ENCODE measurements around the gene CRBN.

The CRBN gene

DNA sequence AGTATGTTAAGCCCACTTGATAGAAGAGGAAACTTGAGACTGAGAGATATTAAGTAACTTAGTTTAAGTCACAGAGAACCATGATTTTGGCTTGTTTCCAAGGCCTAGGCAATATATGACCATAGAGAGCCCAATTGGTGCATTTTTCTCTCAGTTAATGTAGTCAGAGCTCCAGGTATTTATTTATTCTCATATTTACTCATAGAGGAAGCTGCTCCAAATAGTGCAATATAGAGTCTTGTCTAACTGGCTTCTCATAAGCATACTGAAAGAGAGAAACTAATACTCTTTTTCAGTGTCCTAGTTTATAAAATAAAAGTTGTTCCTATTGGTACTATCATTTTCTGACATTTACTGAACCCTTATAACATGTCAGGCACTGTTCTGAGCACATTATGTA is 37.6 kb downstream of the CRBN start:
- no peaks in the 10 kb centered on the region for H3K9me3 ChIP-seq
- no peaks in the 10 kb centered on the region for H3K27me3 ChIP-seq
- no peaks in the 10 kb centered on the region for H3K4me1 ChIP-seq
- DNase-seq: no peak
- peaks cover 5% of the 10 kb centered on the region for H3K36me3 ChIP-seq
- no peak overlapping the region for H3K4me3 ChIP-seq (ENCODE audit: low read depth, low read length)
- TF ChIP-seq, protein P1, sequence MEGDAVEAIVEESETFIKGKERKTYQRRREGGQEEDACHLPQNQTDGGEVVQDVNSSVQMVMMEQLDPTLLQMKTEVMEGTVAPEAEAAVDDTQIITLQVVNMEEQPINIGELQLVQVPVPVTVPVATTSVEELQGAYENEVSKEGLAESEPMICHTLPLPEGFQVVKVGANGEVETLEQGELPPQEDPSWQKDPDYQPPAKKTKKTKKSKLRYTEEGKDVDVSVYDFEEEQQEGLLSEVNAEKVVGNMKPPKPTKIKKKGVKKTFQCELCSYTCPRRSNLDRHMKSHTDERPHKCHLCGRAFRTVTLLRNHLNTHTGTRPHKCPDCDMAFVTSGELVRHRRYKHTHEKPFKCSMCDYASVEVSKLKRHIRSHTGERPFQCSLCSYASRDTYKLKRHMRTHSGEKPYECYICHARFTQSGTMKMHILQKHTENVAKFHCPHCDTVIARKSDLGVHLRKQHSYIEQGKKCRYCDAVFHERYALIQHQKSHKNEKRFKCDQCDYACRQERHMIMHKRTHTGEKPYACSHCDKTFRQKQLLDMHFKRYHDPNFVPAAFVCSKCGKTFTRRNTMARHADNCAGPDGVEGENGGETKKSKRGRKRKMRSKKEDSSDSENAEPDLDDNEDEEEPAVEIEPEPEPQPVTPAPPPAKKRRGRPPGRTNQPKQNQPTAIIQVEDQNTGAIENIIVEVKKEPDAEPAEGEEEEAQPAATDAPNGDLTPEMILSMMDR (IDR thresholded peaks at IDR 0.05; ENCODE audit: low read depth, low read length): no peak

DNA sequence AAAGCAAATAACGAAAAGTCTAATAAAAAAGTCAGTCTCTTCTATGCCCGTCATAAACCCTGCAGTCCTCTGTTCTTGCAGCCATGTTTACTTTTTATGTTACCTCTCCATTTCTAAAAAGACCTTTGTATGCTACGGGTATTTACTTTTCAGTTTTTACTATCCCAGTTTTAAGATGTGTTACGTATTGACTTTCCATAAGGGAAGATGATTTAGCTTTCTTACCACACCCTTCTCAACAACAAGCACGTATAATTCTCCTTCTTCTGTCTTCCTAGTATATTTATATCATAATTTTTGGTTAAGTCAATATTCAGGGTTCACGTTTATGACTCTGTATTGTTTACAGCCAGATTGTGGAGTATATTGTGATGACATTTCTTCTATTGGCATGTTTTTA is 42.0 kb downstream of the CRBN start:
- DNase-seq: no peak
- Histone ChIP-seq H3K9me3 (no peaks in the 10 kb centered on the region), H3K27me3 (no peaks in the 10 kb centered on the region), H3K36me3 (peaks cover under 1% of the 10 kb centered on the region), H3K4me1 (no peaks in the 10 kb centered on the region), H3K4me3 (ENCODE audit: low read depth, low read length) (no peak overlapping the region)
- TF ChIP-seq, protein P1 (IDR thresholded peaks at IDR 0.05; ENCODE audit: low read depth, low read length): no peak

DNA sequence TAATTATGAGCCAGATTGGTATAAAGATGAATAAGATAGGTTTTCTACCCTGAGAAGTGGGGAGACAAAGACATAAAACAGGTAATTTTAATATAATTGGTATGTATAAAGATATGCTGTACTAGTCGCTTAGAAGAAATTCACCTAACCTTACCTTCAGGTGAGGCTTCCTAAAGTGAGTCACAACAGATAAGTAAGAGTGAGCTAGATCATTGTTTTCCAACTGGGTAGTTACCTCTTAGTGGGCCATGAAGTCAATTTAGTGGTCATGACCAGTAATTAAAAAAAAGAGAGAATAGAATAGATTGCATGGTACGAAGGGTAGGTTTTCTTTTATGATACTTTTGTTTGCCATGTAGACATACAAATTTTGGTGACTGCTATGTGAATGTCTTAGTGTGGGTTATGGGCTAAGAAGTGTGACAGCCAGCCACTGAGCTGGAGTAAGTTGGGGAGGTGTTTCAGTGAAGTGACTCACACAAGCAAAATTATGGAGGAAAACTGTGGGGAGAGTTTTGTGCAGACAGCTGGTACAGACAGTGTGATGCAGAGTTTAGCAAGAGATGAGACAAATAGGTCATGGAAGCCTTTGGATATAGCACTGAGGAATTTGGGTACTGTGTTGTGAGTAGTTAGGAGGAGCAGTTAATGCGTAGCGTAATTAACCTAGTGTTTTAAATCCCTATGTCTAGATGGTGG is 44.6 kb downstream of the CRBN start:
- Histone ChIP-seq H3K4me1 (no peaks in the 10 kb centered on the region), H3K9me3 (no peaks in the 10 kb centered on the region), H3K4me3 (ENCODE audit: low read depth, low read length) (no peak overlapping the region), H3K36me3 (peaks cover 6% of the 10 kb centered on the region), H3K27me3 (no peaks in the 10 kb centered on the region)
- DNase-seq: no peak
- TF ChIP-seq, protein P1 (IDR thresholded peaks at IDR 0.05; ENCODE audit: low read depth, low read length): no peak

DNA sequence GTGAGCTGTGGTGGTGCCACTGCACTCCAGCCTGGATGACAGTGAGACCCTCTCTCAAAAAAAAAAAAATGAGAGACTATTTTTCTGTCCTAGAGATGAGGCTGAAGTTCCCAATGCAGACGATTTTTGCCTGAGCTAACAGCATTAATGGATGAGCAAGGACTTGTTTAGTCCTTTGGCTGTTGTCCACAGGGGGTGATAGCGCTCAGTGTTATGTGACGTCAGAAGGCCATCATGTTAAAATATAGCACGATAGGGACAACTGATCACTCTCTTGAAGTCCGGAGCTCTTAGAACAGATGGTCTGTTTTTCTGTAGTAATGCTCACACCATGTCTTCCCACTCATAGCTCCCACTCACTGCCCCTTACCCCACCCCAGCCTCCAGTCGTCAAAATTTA is 46.0 kb downstream of the CRBN start:
- no peaks in the 10 kb centered on the region for H3K4me1 ChIP-seq
- DNase-seq: no peak
- H3K36me3 ChIP-seq: peaks cover 13% of the 10 kb centered on the region
- H3K4me3 ChIP-seq (ENCODE audit: low read depth, low read length): no peak overlapping the region
- no peaks in the 10 kb centered on the region for H3K27me3 ChIP-seq
- no peaks in the 10 kb centered on the region for H3K9me3 ChIP-seq
- TF ChIP-seq, protein P1 (IDR thresholded peaks at IDR 0.05; ENCODE audit: low read depth, low read length): no peak

DNA sequence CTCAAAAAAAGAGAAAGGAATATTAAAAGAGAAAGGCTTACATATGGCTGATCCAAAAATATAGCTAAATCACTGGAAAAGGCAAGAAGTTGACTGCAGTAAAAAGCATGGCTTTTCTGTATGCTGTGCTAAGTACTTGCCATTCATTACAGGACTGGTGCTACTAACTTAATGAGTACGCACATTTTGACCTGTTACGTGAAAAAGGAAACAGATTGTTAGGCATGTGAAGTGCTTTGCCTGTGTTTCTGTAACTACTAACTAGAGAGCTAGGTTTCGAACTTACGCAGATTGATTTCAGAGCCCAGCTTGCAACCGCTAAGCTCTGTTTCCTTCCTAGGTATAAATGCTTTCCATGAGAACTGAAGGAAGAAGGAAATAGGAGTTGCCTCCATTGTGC is 49.9 kb downstream of the CRBN start:
- TF ChIP-seq, protein P1 (IDR thresholded peaks at IDR 0.05; ENCODE audit: low read depth, low read length): no peak
- H3K36me3 ChIP-seq: peaks cover 13% of the 10 kb centered on the region

DNA sequence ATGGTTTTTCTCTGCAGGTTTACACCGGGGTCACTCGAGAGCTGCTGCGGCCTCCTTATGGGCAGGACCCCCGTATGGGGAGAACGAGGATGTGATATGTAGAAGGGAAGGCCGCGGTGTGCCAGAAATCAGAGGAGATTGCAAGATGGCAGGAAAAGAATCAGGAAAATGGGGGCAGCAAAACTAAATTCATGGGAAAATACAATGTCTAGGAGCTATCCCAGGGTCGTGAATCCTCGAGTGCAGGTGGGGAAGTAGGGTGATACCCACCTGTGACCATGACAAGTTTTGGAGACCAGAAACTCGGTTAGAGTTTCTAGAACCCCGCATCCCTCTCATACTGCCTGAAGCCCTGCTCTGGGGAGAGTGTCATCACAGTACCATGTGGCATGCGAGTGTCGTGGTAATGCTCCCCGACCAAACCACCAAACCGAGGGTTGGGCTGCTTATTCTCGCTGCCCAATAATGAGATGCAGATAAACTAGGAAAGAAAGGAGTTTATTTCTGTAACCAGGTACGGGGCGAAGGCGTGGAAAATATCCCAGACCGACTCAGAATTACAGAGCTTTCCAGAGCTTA is 52.0 kb downstream of the CRBN start:
- H3K36me3 ChIP-seq: peaks cover 13% of the 10 kb centered on the region
- no peaks in the 10 kb centered on the region for H3K9me3 ChIP-seq
- TF ChIP-seq, protein P1 (IDR thresholded peaks at IDR 0.05; ENCODE audit: low read depth, low read length): no peak
- H3K4me1 ChIP-seq: no peaks in the 10 kb centered on the region
- H3K27me3 ChIP-seq: no peaks in the 10 kb centered on the region
- peak overlapping the region; percentile 67 for H3K4me3 ChIP-seq (ENCODE audit: low read depth, low read length)
- DNase-seq: no peak

More for the DNA sequence above, 49.9 kb downstream of the CRBN start:
- no peaks in the 10 kb centered on the region for H3K4me1 ChIP-seq
- H3K4me3 ChIP-seq (ENCODE audit: low read depth, low read length): no peak overlapping the region
- H3K27me3 ChIP-seq: no peaks in the 10 kb centered on the region
- DNase-seq: no peak
- H3K9me3 ChIP-seq: no peaks in the 10 kb centered on the region
